ENCODE results near the gene VAV3. TPM values are rescaled to one million over a fixed set of nuclear protein-coding genes. Genes with fewer than 3 reads are reported as not detected.
"Not testable (repeated sequence)": the region's sequence is repeated elsewhere in the genome, so short reads cannot be mapped to it uniquely, and the experiment has no call there.

VAV3 gene
- polyA plus RNA-seq, 1 donor (not counting 4 experiments of a cell fraction or from before 2014, with no cell fraction given), result 19.6 TPM

DNA sequence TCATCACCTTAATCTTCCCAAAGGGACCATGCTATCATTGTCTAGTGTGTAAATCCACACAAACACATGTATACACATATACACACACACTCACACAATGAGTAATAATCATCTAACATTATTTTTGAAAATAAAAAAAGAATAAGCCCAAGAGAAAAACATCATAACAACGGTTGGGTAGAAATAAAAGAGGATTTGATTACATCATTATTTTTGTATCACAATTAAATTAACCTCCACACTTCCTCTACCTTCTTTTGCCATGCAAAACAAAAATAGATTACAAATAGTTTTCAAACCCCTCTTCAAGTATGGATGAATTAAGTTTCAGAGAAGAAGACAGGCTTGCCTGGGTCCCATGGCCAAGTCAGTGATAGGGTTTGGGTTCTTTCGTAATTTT lies 238.1 kb downstream of the VAV3 start:
- Histone ChIP-seq H2AFZ (ENCODE audit: control insufficient read depth, low read length) (no peak overlapping the region), H3K9ac (ENCODE audit: control insufficient read depth, extremely low read depth, insufficient read depth, low read length) (no peak overlapping the region), H3K9me1 (ENCODE audit: control insufficient read depth, extremely low read depth, insufficient read depth, low read length) (no peaks in the 10 kb centered on the region), H4K20me1 (ENCODE audit: control insufficient read depth, extremely low read depth, insufficient read depth, low read length) (no peaks in the 10 kb centered on the region), H3K4me1 (ENCODE audit: control insufficient read depth, extremely low read depth, insufficient read depth, low read length) (no peaks in the 10 kb centered on the region), H3K27me3 (ENCODE audit: control insufficient read depth, extremely low read depth, insufficient read depth, low read length) (no peaks in the 10 kb centered on the region), H3K36me3 (ENCODE audit: control insufficient read depth in 2 of 2, extremely low read depth in 1 of 2, insufficient read depth in 2 of 2, low read length in 2 of 2) (no peaks in the 10 kb centered on the region), H3K27ac (ENCODE audit: control insufficient read depth, insufficient read depth, low read length) (no peak overlapping the region), H3K4me2 (ENCODE audit: control insufficient read depth, extremely low read depth, insufficient read depth, low read depth, low read length) (no peak overlapping the region), H3K9me3 (ENCODE audit: control insufficient read depth, low read depth, low read length) (no peaks in the 10 kb centered on the region), H3K4me3 (ENCODE audit: control insufficient read depth in 2 of 3, extremely low read depth in 1 of 3, insufficient read depth in 2 of 3, low read depth in 1 of 3, low read length in 3 of 3) (no peak overlapping the region), H3K79me2 (ENCODE audit: control insufficient read depth, insufficient read depth, low read length) (no peaks in the 10 kb centered on the region)
- dilution Hi-C loops (cut with MboI; ENCODE audit: extremely low pct_ligation_motif_present, low sequenced_read_pairs), result no loop called here
- DNase-seq (ENCODE audit: low read depth, low spot score) (no peak), FAIRE-seq (no peak)
- TF ChIP-seq, protein P1, sequence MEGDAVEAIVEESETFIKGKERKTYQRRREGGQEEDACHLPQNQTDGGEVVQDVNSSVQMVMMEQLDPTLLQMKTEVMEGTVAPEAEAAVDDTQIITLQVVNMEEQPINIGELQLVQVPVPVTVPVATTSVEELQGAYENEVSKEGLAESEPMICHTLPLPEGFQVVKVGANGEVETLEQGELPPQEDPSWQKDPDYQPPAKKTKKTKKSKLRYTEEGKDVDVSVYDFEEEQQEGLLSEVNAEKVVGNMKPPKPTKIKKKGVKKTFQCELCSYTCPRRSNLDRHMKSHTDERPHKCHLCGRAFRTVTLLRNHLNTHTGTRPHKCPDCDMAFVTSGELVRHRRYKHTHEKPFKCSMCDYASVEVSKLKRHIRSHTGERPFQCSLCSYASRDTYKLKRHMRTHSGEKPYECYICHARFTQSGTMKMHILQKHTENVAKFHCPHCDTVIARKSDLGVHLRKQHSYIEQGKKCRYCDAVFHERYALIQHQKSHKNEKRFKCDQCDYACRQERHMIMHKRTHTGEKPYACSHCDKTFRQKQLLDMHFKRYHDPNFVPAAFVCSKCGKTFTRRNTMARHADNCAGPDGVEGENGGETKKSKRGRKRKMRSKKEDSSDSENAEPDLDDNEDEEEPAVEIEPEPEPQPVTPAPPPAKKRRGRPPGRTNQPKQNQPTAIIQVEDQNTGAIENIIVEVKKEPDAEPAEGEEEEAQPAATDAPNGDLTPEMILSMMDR (optimal IDR thresholded peaks at IDR 0.05 in 1 of 3, IDR thresholded peaks at IDR 0.05 in 1 of 3, conservative IDR thresholded peaks at IDR 0.05 in 1 of 3; ENCODE audit: extremely low read depth in 1 of 3, insufficient read depth in 2 of 3, low read length in 3 of 3), result no peak
- no peak for TF ChIP-seq EZH2 (IDR thresholded peaks at IDR 0.05; ENCODE audit: low read length)

DNA sequence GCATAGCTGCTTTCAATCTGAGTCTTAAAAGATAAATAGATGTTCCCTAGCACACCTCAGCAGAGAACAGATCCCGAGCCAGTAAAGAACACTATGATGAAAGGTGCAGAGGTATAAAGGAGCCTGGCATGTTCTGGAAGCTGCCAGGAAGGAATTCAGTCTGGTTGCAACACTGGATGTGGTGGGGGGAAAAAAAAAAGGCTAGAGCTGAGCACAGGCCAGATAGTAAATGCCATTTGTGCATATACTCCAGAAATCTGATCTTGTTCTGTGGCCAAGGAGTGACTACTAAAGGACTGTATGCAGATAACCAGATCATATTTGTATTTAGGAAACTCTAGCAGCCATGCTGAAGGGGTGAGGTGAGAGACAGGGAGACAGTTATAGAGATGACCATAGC lies 240.3 kb downstream of the VAV3 start:
- TF ChIP-seq, protein P1 (optimal IDR thresholded peaks at IDR 0.05 in 1 of 3, IDR thresholded peaks at IDR 0.05 in 1 of 3, conservative IDR thresholded peaks at IDR 0.05 in 1 of 3; ENCODE audit: extremely low read depth in 1 of 3, insufficient read depth in 2 of 3, low read length in 3 of 3), result no peak
- TF ChIP-seq EZH2 (IDR thresholded peaks at IDR 0.05; ENCODE audit: low read length), result no peak
- Histone ChIP-seq H3K36me3 (ENCODE audit: control insufficient read depth in 2 of 2, extremely low read depth in 1 of 2, insufficient read depth in 2 of 2, low read length in 2 of 2) (no peaks in the 10 kb centered on the region), H3K27me3 (ENCODE audit: control insufficient read depth, extremely low read depth, insufficient read depth, low read length) (no peaks in the 10 kb centered on the region), H3K4me2 (ENCODE audit: control insufficient read depth, extremely low read depth, insufficient read depth, low read depth, low read length) (no peak overlapping the region), H4K20me1 (ENCODE audit: control insufficient read depth, extremely low read depth, insufficient read depth, low read length) (no peaks in the 10 kb centered on the region), H3K9me1 (ENCODE audit: control insufficient read depth, extremely low read depth, insufficient read depth, low read length) (no peaks in the 10 kb centered on the region), H3K4me3 (ENCODE audit: control insufficient read depth in 2 of 3, extremely low read depth in 1 of 3, insufficient read depth in 2 of 3, low read depth in 1 of 3, low read length in 3 of 3) (no peak overlapping the region), H2AFZ (ENCODE audit: control insufficient read depth, low read length) (no peak overlapping the region), H3K27ac (ENCODE audit: control insufficient read depth, insufficient read depth, low read length) (no peak overlapping the region), H3K4me1 (ENCODE audit: control insufficient read depth, extremely low read depth, insufficient read depth, low read length) (no peaks in the 10 kb centered on the region), H3K9ac (ENCODE audit: control insufficient read depth, extremely low read depth, insufficient read depth, low read length) (no peak overlapping the region), H3K9me3 (ENCODE audit: control insufficient read depth, low read depth, low read length) (no peaks in the 10 kb centered on the region), H3K79me2 (ENCODE audit: control insufficient read depth, insufficient read depth, low read length) (no peaks in the 10 kb centered on the region)
- DNase-seq (ENCODE audit: low read depth, low spot score), result no peak
- dilution Hi-C loops (cut with MboI; ENCODE audit: extremely low pct_ligation_motif_present, low sequenced_read_pairs), result no loop called here
- FAIRE-seq, result no peak

DNA sequence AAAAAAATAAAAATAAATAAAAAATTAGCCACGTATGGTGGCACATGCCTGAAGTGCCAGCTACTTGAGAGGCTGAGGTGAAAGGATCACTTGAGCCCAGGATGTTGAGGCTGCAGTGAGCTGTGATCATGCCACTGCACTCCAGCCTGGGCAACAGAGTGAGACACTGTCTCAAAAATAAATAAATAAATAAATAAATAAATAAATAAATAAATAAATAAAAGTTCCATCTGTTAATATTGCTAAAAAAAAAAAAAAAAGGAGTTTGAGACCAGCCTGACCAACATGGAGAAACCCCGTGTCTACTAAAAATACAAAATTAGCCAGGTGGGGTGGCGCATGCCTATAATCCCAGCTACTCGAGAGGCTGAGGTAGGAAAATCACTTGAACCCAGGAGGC lies 244.8 kb downstream of the VAV3 start:
- not testable (repeated sequence) for H3K4me3 ChIP-seq (ENCODE audit: control insufficient read depth in 2 of 3, extremely low read depth in 1 of 3, insufficient read depth in 2 of 3, low read depth in 1 of 3, low read length in 3 of 3); H3K27ac ChIP-seq (ENCODE audit: control insufficient read depth, insufficient read depth, low read length)

More for the DNA sequence above, 244.8 kb downstream of the VAV3 start:
- H3K9me1 ChIP-seq (ENCODE audit: control insufficient read depth, extremely low read depth, insufficient read depth, low read length); H3K4me2 ChIP-seq (ENCODE audit: control insufficient read depth, extremely low read depth, insufficient read depth, low read depth, low read length); DNase-seq (ENCODE audit: low read depth, low spot score); H4K20me1 ChIP-seq (ENCODE audit: control insufficient read depth, extremely low read depth, insufficient read depth, low read length); H2AFZ ChIP-seq (ENCODE audit: control insufficient read depth, low read length); H3K4me1 ChIP-seq (ENCODE audit: control insufficient read depth, extremely low read depth, insufficient read depth, low read length); H3K9ac ChIP-seq (ENCODE audit: control insufficient read depth, extremely low read depth, insufficient read depth, low read length); dilution Hi-C loops (cut with MboI; ENCODE audit: extremely low pct_ligation_motif_present, low sequenced_read_pairs); H3K36me3 ChIP-seq (ENCODE audit: control insufficient read depth in 2 of 2, extremely low read depth in 1 of 2, insufficient read depth in 2 of 2, low read length in 2 of 2); FAIRE-seq; H3K79me2 ChIP-seq (ENCODE audit: control insufficient read depth, insufficient read depth, low read length); H3K9me3 ChIP-seq (ENCODE audit: control insufficient read depth, low read depth, low read length); H3K27me3 ChIP-seq (ENCODE audit: control insufficient read depth, extremely low read depth, insufficient read depth, low read length): not testable (repeated sequence)
